ENCODE measurements around the gene P2RX1. TPM values are rescaled to one million over a fixed set of nuclear protein-coding genes. Genes with fewer than 3 reads are reported as not detected.
A peak's percentile ranks its signal among the peaks of the same experiment; 100 is the strongest.

Gene P2RX1
- total and polyA plus RNA-seq, 2 donors = 19.6 to 126 TPM

GRCh38 chr17:3888343-3889171 is 27.7 kb downstream of the P2RX1 start:
- WGBS = 29% methylated on average over 50 of the region's 50 CpGs
- H3K27ac ChIP-seq (ENCODE audit: low read depth) = peak overlapping the region; percentile 92
- DNase-seq (ENCODE audit: extremely low spot score) = peak; percentile 72
- H3K4me3 ChIP-seq (ENCODE audit: low read depth, low read length) = no peak overlapping the region
- no peaks in the 10 kb centered on the region for H3K4me1 ChIP-seq (ENCODE audit: insufficient read depth)
- H3K36me3 ChIP-seq (ENCODE audit: insufficient read depth) = peaks cover 2% of the 10 kb centered on the region

- no peak overlapping the region for H3K4me3 ChIP-seq (ENCODE audit: low read depth, low read length)
- H3K4me1 ChIP-seq (ENCODE audit: insufficient read depth) = no peaks in the 10 kb centered on the region
- H3K36me3 ChIP-seq (ENCODE audit: insufficient read depth) = peaks cover 2% of the 10 kb centered on the region
- 53% methylated on average over 9 of the region's 9 CpGs for WGBS
- H3K27ac ChIP-seq (ENCODE audit: low read depth) = peak overlapping the region; percentile 85
- DNase-seq (ENCODE audit: extremely low spot score) = no peak
These were observed 28.5 kb downstream of the P2RX1 start for GRCh38 chr17:3887804-3888203.

- Histone ChIP-seq H3K36me3 (ENCODE audit: insufficient read depth) (peaks cover 2% of the 10 kb centered on the region), H3K27ac (ENCODE audit: low read depth) (peak overlapping the region; percentile 85), H3K4me3 (ENCODE audit: low read depth, low read length) (no peak overlapping the region), H3K4me1 (ENCODE audit: insufficient read depth) (no peaks in the 10 kb centered on the region)
- WGBS = 67% methylated on average over 2 of the region's 2 CpGs
- DNase-seq (ENCODE audit: extremely low spot score) = no peak
These were observed 28.9 kb downstream of the P2RX1 start for GRCh38 chr17:3887394-3887793.

GRCh38 chr17:3886776-3887175 is 29.5 kb downstream of the P2RX1 start:
- Histone ChIP-seq H3K27ac (ENCODE audit: low read depth) (peak overlapping the region; percentile 85), H3K36me3 (ENCODE audit: insufficient read depth) (peaks cover 2% of the 10 kb centered on the region), H3K4me1 (ENCODE audit: insufficient read depth) (no peaks in the 10 kb centered on the region), H3K4me3 (ENCODE audit: low read depth, low read length) (no peak overlapping the region)
- no peak for DNase-seq (ENCODE audit: extremely low spot score)
- WGBS = 84% methylated on average over 10 of the region's 10 CpGs

GRCh38 chr17:3885970-3886369 is 30.3 kb downstream of the P2RX1 start:
- DNase-seq (ENCODE audit: extremely low spot score) = no peak
- H3K4me3 ChIP-seq (ENCODE audit: low read depth, low read length) = no peak overlapping the region
- WGBS = 83% methylated on average over 4 of the region's 4 CpGs
- no peak overlapping the region for H3K27ac ChIP-seq (ENCODE audit: low read depth)
- H3K4me1 ChIP-seq (ENCODE audit: insufficient read depth) = no peaks in the 10 kb centered on the region
- peaks cover 2% of the 10 kb centered on the region for H3K36me3 ChIP-seq (ENCODE audit: insufficient read depth)

GRCh38 chr17:3885271-3885670 is 31.0 kb downstream of the P2RX1 start:
- no peak for DNase-seq (ENCODE audit: extremely low spot score)
- Histone ChIP-seq H3K4me1 (ENCODE audit: insufficient read depth) (no peaks in the 10 kb centered on the region), H3K27ac (ENCODE audit: low read depth) (no peak overlapping the region)

GRCh38 chr17:3884188-3884587 is 32.1 kb downstream of the P2RX1 start:
- H3K27ac ChIP-seq (ENCODE audit: low read depth) = no peak overlapping the region
- no peak overlapping the region for H3K4me3 ChIP-seq (ENCODE audit: low read depth, low read length)
- peaks cover 2% of the 10 kb centered on the region for H3K36me3 ChIP-seq (ENCODE audit: insufficient read depth)
- no peak for DNase-seq (ENCODE audit: extremely low spot score)
- 87% methylated on average over 12 of the region's 12 CpGs for WGBS
- H3K4me1 ChIP-seq (ENCODE audit: insufficient read depth) = no peaks in the 10 kb centered on the region

More at GRCh38 chr17:3885271-3885670, 31.0 kb downstream of the P2RX1 start:
- Histone ChIP-seq H3K4me3 (ENCODE audit: low read depth, low read length) (no peak overlapping the region), H3K36me3 (ENCODE audit: insufficient read depth) (peaks cover 2% of the 10 kb centered on the region)
- WGBS = 73% methylated on average over 14 of the region's 14 CpGs

GRCh38 chr17:3882276-3882675 is 34.0 kb downstream of the P2RX1 start:
- no peak for DNase-seq (ENCODE audit: extremely low spot score)
- Histone ChIP-seq H3K27ac (ENCODE audit: low read depth) (no peak overlapping the region), H3K4me1 (ENCODE audit: insufficient read depth) (no peaks in the 10 kb centered on the region), H3K4me3 (ENCODE audit: low read depth, low read length) (no peak overlapping the region), H3K36me3 (ENCODE audit: insufficient read depth) (peaks cover 2% of the 10 kb centered on the region)
- WGBS = 88% methylated on average over 4 of the region's 4 CpGs

- DNase-seq (ENCODE audit: extremely low spot score) = no peak
- H3K36me3 ChIP-seq (ENCODE audit: insufficient read depth) = peaks cover 2% of the 10 kb centered on the region
- WGBS = 92% methylated on average over 7 of the region's 7 CpGs
- no peak overlapping the region for H3K27ac ChIP-seq (ENCODE audit: low read depth)
- no peak overlapping the region for H3K4me3 ChIP-seq (ENCODE audit: low read depth, low read length)
- no peaks in the 10 kb centered on the region for H3K4me1 ChIP-seq (ENCODE audit: insufficient read depth)
These were observed 35.3 kb downstream of the P2RX1 start for GRCh38 chr17:3880983-3881382.

- Histone ChIP-seq H3K4me3 (ENCODE audit: low read depth, low read length) (no peak overlapping the region), H3K27ac (ENCODE audit: low read depth) (no peak overlapping the region), H3K36me3 (ENCODE audit: insufficient read depth) (peaks cover 2% of the 10 kb centered on the region), H3K4me1 (ENCODE audit: insufficient read depth) (no peaks in the 10 kb centered on the region)
- 41% methylated on average over 25 of the region's 25 CpGs for WGBS
- DNase-seq (ENCODE audit: extremely low spot score) = no peak
These were observed 36.5 kb downstream of the P2RX1 start for GRCh38 chr17:3879591-3880417.

GRCh38 chr17:3879186-3879585 is 37.1 kb downstream of the P2RX1 start:
- Histone ChIP-seq H3K4me1 (ENCODE audit: insufficient read depth) (no peaks in the 10 kb centered on the region), H3K4me3 (ENCODE audit: low read depth, low read length) (no peak overlapping the region), H3K36me3 (ENCODE audit: insufficient read depth) (peaks cover 2% of the 10 kb centered on the region), H3K27ac (ENCODE audit: low read depth) (no peak overlapping the region)
- 32% methylated on average over 5 of the region's 5 CpGs for WGBS
- no peak for DNase-seq (ENCODE audit: extremely low spot score)

GRCh38 chr17:3877220-3877619 is 39.0 kb downstream of the P2RX1 start:
- no peak overlapping the region for H3K4me3 ChIP-seq (ENCODE audit: low read depth, low read length)
- no peak overlapping the region for H3K27ac ChIP-seq (ENCODE audit: low read depth)
- no peaks in the 10 kb centered on the region for H3K4me1 ChIP-seq (ENCODE audit: insufficient read depth)
- H3K36me3 ChIP-seq (ENCODE audit: insufficient read depth) = no peaks in the 10 kb centered on the region
- no peak for DNase-seq (ENCODE audit: extremely low spot score)
- whole genome bisulfite sequencing = 91% methylated on average over 8 of the region's 8 CpGs

- Histone ChIP-seq H3K27ac (ENCODE audit: low read depth) (no peak overlapping the region), H3K4me1 (ENCODE audit: insufficient read depth) (no peaks in the 10 kb centered on the region), H3K4me3 (ENCODE audit: low read depth, low read length) (no peak overlapping the region), H3K36me3 (ENCODE audit: insufficient read depth) (no peaks in the 10 kb centered on the region)
- DNase-seq (ENCODE audit: extremely low spot score) = no peak
- WGBS = 94% methylated on average over 7 of the region's 7 CpGs
These were observed 40.9 kb downstream of the P2RX1 start for GRCh38 chr17:3875317-3875716.

- no peaks in the 10 kb centered on the region for H3K36me3 ChIP-seq (ENCODE audit: insufficient read depth)
- no peak overlapping the region for H3K4me3 ChIP-seq (ENCODE audit: low read depth, low read length)
- WGBS = 92% methylated on average over 10 of the region's 10 CpGs
- no peaks in the 10 kb centered on the region for H3K4me1 ChIP-seq (ENCODE audit: insufficient read depth)
- DNase-seq (ENCODE audit: extremely low spot score) = no peak
- no peak overlapping the region for H3K27ac ChIP-seq (ENCODE audit: low read depth)
These were observed 42.4 kb downstream of the P2RX1 start for GRCh38 chr17:3873862-3874261.

Measured in urinary bladder (tissue), 4 donors.